H9 (cell line): ENCODE measurements around the gene CLEC3A. TPM values are rescaled to one million over a fixed set of nuclear protein-coding genes. Genes with fewer than 3 reads are reported as not detected.

Experiments
- DNase-seq: peaks from one replicate; pipeline ENCODE4 v3.0.0-alpha.2; 2017
- H2AFZ ChIP-seq: one replicate; pipeline ENCODE4 v1.6.1; 2013; ENCODE audit warnings: mild to moderate bottlenecking, low read length, control low read depth, moderate library complexity
- H2AK5ac ChIP-seq: 2 replicates; pipeline ENCODE4 v1.6.1; 2013; ENCODE audit warnings: low read length, control low read depth, mixed read lengths; ENCODE audit not compliant: insufficient read length
- H2BK120ac ChIP-seq: one replicate; pipeline ENCODE4 v1.6.1; 2013; ENCODE audit warnings: low read depth, mild to moderate bottlenecking, low read length, control low read depth, inconsistent platforms; ENCODE audit not compliant: poor library complexity, severe bottlenecking
- H2BK12ac ChIP-seq: 2 replicates; pipeline ENCODE4 v1.6.1; 2013; ENCODE audit warnings: low read length, control low read depth, mixed read lengths, low read depth; ENCODE audit not compliant: insufficient read length
- H2BK15ac ChIP-seq: 2 replicates; pipeline ENCODE4 v1.6.1; 2013; ENCODE audit warnings: low read depth, low read length, control low read depth
- H2BK20ac ChIP-seq: one replicate; pipeline ENCODE4 v1.6.1; 2013; ENCODE audit warnings: low read depth, mild to moderate bottlenecking, low read length, control low read depth, inconsistent platforms; ENCODE audit not compliant: poor library complexity, severe bottlenecking
- H2BK5ac ChIP-seq: 2 replicates; pipeline ENCODE4 v1.6.1; 2013; ENCODE audit warnings: low read length, control low read depth, mixed read lengths; ENCODE audit not compliant: insufficient read length
- H3K14ac ChIP-seq: 2 replicates; pipeline ENCODE4 v1.6.1; 2013; ENCODE audit warnings: low read length, control low read depth; ENCODE audit not compliant: insufficient read depth
- H3K18ac ChIP-seq: 2 replicates; pipeline ENCODE4 v1.6.1; 2013; ENCODE audit warnings: low read depth, mild to moderate bottlenecking, mixed read lengths, low read length, control low read depth; ENCODE audit not compliant: insufficient read length
- H3K23ac ChIP-seq: 2 replicates; pipeline ENCODE4 v1.6.1; 2013; ENCODE audit warnings: low read length, control low read depth, mixed read lengths, low read depth; ENCODE audit not compliant: insufficient read length
- H3K23me2 ChIP-seq: 2 replicates; pipeline ENCODE4 v1.6.1; 2013; ENCODE audit warnings: low read depth, mild to moderate bottlenecking, mixed read lengths, low read length, control low read depth; ENCODE audit not compliant: insufficient read length, poor library complexity, severe bottlenecking
- H3K27ac ChIP-seq: 2 replicates; pipeline ENCODE4 v1.5.1; 2013; ENCODE audit warnings: low read length, control low read depth, mixed read lengths, low read depth; ENCODE audit not compliant: insufficient read length
- H3K27me3 ChIP-seq: 2 replicates; pipeline ENCODE4 v1.6.1; 2013; ENCODE audit warnings: low read length, control low read depth, inconsistent platforms; ENCODE audit not compliant: insufficient read depth
- H3K4ac ChIP-seq: 2 replicates; pipeline ENCODE4 v1.6.1; 2013; ENCODE audit warnings: low read depth, mild to moderate bottlenecking, control low read depth, inconsistent platforms, low read length, moderate library complexity
- H3K4me1 ChIP-seq: 2 replicates; pipeline ENCODE4 v1.6.1; 2013; ENCODE audit warnings: low read length, control low read depth, inconsistent platforms; ENCODE audit not compliant: insufficient read depth
- H3K4me2 ChIP-seq: 2 replicates; pipeline ENCODE4 v1.6.1; 2013; ENCODE audit warnings: low read length, control low read depth, mixed read lengths; ENCODE audit not compliant: insufficient read length, insufficient read depth
- H3K56ac ChIP-seq: 2 replicates; pipeline ENCODE4 v1.6.1; 2013; ENCODE audit warnings: low read depth, mild to moderate bottlenecking, mixed read lengths, low read length, control low read depth; ENCODE audit not compliant: insufficient read length
- H3K79me1 ChIP-seq: 2 replicates; pipeline ENCODE4 v1.6.1; 2013; ENCODE audit warnings: low read depth, mild to moderate bottlenecking, moderate library complexity, low read length, control low read depth, inconsistent platforms; ENCODE audit not compliant: insufficient read depth, poor library complexity, severe bottlenecking
- H3K79me2 ChIP-seq: 2 replicates; pipeline ENCODE4 v1.6.1; 2013; ENCODE audit warnings: low read length, control low read depth, inconsistent platforms; ENCODE audit not compliant: insufficient read depth
- H3K9ac ChIP-seq: 2 replicates; pipeline ENCODE4 v1.6.1; 2013; ENCODE audit warnings: low read length, control low read depth, mixed read lengths; ENCODE audit not compliant: insufficient read length; ENCODE audit errors: extremely low read depth
- H3K9me3 ChIP-seq: one replicate; pipeline ENCODE4 v1.6.1; 2013; ENCODE audit warnings: low read depth, low read length, inconsistent platforms; ENCODE audit not compliant: control insufficient read depth
- H3T11ph ChIP-seq: one replicate; pipeline ENCODE4 v1.6.1; 2013; ENCODE audit warnings: mild to moderate bottlenecking, low read length, control low read depth, inconsistent platforms
- H4K20me1 ChIP-seq: one replicate; pipeline ENCODE4 v1.6.1; 2013; ENCODE audit not compliant: control insufficient read depth, insufficient read length, insufficient read depth
- H4K5ac ChIP-seq: 2 replicates; pipeline ENCODE4 v1.6.1; 2013; ENCODE audit warnings: low read depth, mild to moderate bottlenecking, mixed read lengths, low read length, control low read depth; ENCODE audit not compliant: insufficient read length
- H4K8ac ChIP-seq: replicated peaks from 2 replicates; pipeline ENCODE4 v1.6.1; 2013; ENCODE audit warnings: low read length, control low read depth, mixed read lengths, low read depth; ENCODE audit not compliant: insufficient read length
- H4K91ac ChIP-seq: 2 replicates; pipeline ENCODE4 v1.6.1; 2013; ENCODE audit warnings: low read depth, mild to moderate bottlenecking, moderate library complexity, mixed read lengths, low read length, control low read depth; ENCODE audit not compliant: insufficient read length
- H3K27ac Mint-ChIP-seq, 3 experiments: 2 replicates in 2 of 3; 3 replicates in 1 of 3; pipeline ENCODE4 v1.8.0; 2020 to 2021; ENCODE audit warnings: mixed read lengths in 3 of 3, mild to moderate bottlenecking in 1 of 3, moderate library complexity in 1 of 3
- H3K27me3 Mint-ChIP-seq: 2 replicates; pipeline ENCODE4 v1.8.0; 2021; ENCODE audit warnings: low read depth, mild to moderate bottlenecking, moderate library complexity, mixed read lengths
- H3K36me3 Mint-ChIP-seq, 3 experiments: 2 replicates in 2 of 3; 3 replicates in 1 of 3; pipeline ENCODE4 v1.8.0; 2020 to 2021; ENCODE audit warnings: low read depth in 3 of 3, mixed read lengths in 3 of 3; ENCODE audit not compliant: insufficient read depth in 1 of 3
- H3K4me1 Mint-ChIP-seq, 2 experiments: 2 replicates each; pipeline ENCODE4 v1.8.0; 2020; ENCODE audit warnings: mixed read lengths in 2 of 2
- H3K4me3 Mint-ChIP-seq, 2 experiments: 2 replicates in 1 of 2; 3 replicates in 1 of 2; pipeline ENCODE4 v1.8.0; 2020 to 2021; ENCODE audit warnings: mild to moderate bottlenecking in 2 of 2, mixed read lengths in 2 of 2, moderate library complexity in 1 of 2
- H3K9me3 Mint-ChIP-seq, 2 experiments: 2 replicates in 1 of 2; 3 replicates in 1 of 2; pipeline ENCODE4 v1.8.0; 2020; ENCODE audit warnings: mild to moderate bottlenecking in 2 of 2, mixed read lengths in 2 of 2, moderate library complexity in 1 of 2
- CTCF ChIP-seq: fragments of 200-600 bp; sonication (generic); conservative IDR thresholded peaks from 3 replicates; pipeline ENCODE4 v1.8.0; 2021; ENCODE audit warnings: antibody characterized with exemption, mild to moderate bottlenecking
- WGBS: extraction: QIAGEN DNeasy Blood & Tissue Kit; methylation state at CpG from one replicate; pipeline ENCODE4 v1.1.7; 2013; ENCODE audit warnings: missing lambda C conversion rate, low lambda C conversion rate, mixed read lengths; ENCODE audit not compliant: insufficient read length; ENCODE audit errors: extremely low coverage; 5-methylcytosine and 5-hydroxymethylcytosine counted together
- total RNA-seq: library from RNA; stranded (reverse); gene quantifications from 2 replicates; pipeline ENCODE4 v1.2.1, GENCODE V29; 2021

Gene CLEC3A
- total RNA-seq, 1 experiment from 2014 or later = not detected

DNA sequence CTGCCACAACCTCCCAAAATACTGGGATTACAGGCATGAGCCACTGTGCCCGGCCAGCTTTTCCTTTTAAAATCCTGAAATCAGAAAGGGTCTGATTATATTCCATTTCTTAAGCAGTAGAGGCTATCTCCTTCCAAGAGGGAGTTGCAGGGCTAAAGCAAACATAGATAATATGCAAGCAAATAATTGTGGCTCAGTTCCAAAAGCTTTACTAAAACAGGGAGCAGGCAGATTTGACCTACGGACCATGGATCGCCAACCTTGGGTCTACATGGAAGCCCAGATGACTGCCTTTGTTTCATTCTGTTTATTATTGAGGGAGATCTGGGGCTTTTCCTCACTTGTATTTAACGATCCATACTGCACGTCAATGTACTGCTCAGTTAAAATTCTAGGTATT is 38.5 kb downstream of the CLEC3A start:
- H2BK15ac ChIP-seq = no peak overlapping the region
- TF ChIP-seq CTCF = no peak
- H3K14ac ChIP-seq = no peak overlapping the region
- H3K4ac ChIP-seq = no peak overlapping the region
- H3K4me1 ChIP-seq = no peaks in the 10 kb centered on the region
- H3K9me3 Mint-ChIP-seq = peaks cover 0 to 3% of the 10 kb centered on the region in 2 experiments; a peak in 1 of 5 replicates
- H2AFZ ChIP-seq = no peak overlapping the region
- peaks cover 0 to 8% of the 10 kb centered on the region in 2 experiments; a peak in 1 of 4 replicates for H3K4me1 Mint-ChIP-seq
- H2BK20ac ChIP-seq = no peak overlapping the region
- peaks cover 3% of the 10 kb centered on the region; the same call in 1 of the 2 replicates for H3K27me3 ChIP-seq
- H3K18ac ChIP-seq = no peak overlapping the region
- H4K8ac ChIP-seq = no peak overlapping the region
- H3K23ac ChIP-seq = no peak overlapping the region
- H3K9me3 ChIP-seq = no peaks in the 10 kb centered on the region
- peaks cover 100% of the 10 kb centered on the region for H3K27me3 Mint-ChIP-seq
- no peak overlapping the region for H4K91ac ChIP-seq
- WGBS = no CpG with 5 or more reads among the region's 5 CpGs
- H2BK5ac ChIP-seq = no peak overlapping the region
- no peak overlapping the region for H2BK12ac ChIP-seq
- no peak overlapping the region for H2BK120ac ChIP-seq
- no peak overlapping the region for H2AK5ac ChIP-seq
- no peak overlapping the region for H4K5ac ChIP-seq
- H3K23me2 ChIP-seq = no peaks in the 10 kb centered on the region
- H3K79me1 ChIP-seq = no peaks in the 10 kb centered on the region
- no peak overlapping the region for H3K27ac Mint-ChIP-seq
- H3K56ac ChIP-seq = no peak overlapping the region
- no peak for DNase-seq
- H3K9ac ChIP-seq = no peak overlapping the region
- H3K36me3 Mint-ChIP-seq = no peaks in the 10 kb centered on the region
- H3K79me2 ChIP-seq = no peaks in the 10 kb centered on the region
- H3K4me3 Mint-ChIP-seq = no peak overlapping the region
- H3K27ac ChIP-seq = no peak overlapping the region
- H3K4me2 ChIP-seq = no peak overlapping the region
- no peak overlapping the region for H3T11ph ChIP-seq
- H4K20me1 ChIP-seq = no peaks in the 10 kb centered on the region
